ENCODE results near the gene COL12A1.

- TF ChIP-seq POLR2AphosphoS5 (IDR thresholded peaks at IDR 0.05; ENCODE audit: low read depth, low read length): no peak
- TF ChIP-seq PBX3 (CRISPR knock-in tag; IDR thresholded peaks at IDR 0.05; ENCODE audit: borderline replicate concordance): no peak
- no peak for TF ChIP-seq MTERF4 (CRISPR knock-in tag; IDR thresholded peaks at IDR 0.05)
- no peak for TF ChIP-seq RFX5 (IDR thresholded peaks at IDR 0.05; ENCODE audit: low read depth, low read length)
- no peak for TF ChIP-seq SRF (IDR thresholded peaks at IDR 0.05; ENCODE audit: low read depth, low read length)
Observed at GRCh38 chr6:75170691-75171560, 34.9 kb downstream of the COL12A1 start.
